GM12892 (cell line): ENCODE measurements around the gene ASCL3.

Source experiments
- POLR2A ChIP-seq: IDR thresholded peaks from 2 replicates; pipeline ENCODE4 v1.6.1; 2011; ENCODE audit warnings: low read depth, low read length, control low read depth
- POLR2AphosphoS5 ChIP-seq: IDR thresholded peaks from 2 replicates; pipeline ENCODE4 v1.6.1; 2011; ENCODE audit warnings: low read depth, low read length, control low read depth

DNA sequence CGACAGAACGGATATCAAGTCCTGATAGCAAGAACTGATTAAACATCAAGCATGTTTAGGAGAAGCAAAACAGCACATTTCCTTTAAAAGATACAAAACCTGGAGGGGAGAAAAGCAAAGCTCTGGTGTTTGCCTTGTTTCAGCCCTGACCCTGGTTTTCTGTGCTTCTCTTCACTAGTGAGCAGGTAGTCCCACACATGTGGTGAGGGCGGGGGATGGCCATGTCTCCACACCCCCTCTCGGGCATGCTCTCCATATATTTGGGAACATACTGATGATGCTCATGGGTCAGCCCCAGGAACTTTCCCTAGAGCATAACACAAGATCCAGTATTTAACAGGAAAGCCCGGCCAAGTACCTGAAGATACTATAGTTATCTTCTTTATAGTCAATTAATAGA, 20.1 kb downstream of the ASCL3 start:
- TF ChIP-seq POLR2A (no peak), POLR2AphosphoS5 (no peak)
